K562 (cell line): Measurements from ENCODE around the gene TTC19. TPM values are rescaled to one million over a fixed set of nuclear protein-coding genes. Genes with fewer than 3 reads are reported as not detected.

ENCODE experiments used
- MLX ChIP-seq, 2 experiments: fragments of 450-650 bp in 1 of 2; sonication (generic) in 1 of 2; formaldehyde crosslinking; conservative IDR thresholded peaks; 2 replicates each; pipeline versions ENCODE4 v1.4.0 to v1.8.1; 2020 to 2022; ENCODE audit warnings: mild to moderate bottlenecking in 1 of 2, missing genetic modification reagents in 1 of 2
- NR4A1 ChIP-seq, 2 experiments: fragments of 250-450 bp in 1 of 2; fragments of 450-650 bp in 1 of 2; sonication (Bioruptor Pico) in 1 of 2; IDR thresholded peaks; 2 replicates each; pipeline versions ENCODE4 v1.4.0 to v1.6.1; 2016 to 2020; ENCODE audit warnings: mild to moderate bottlenecking in 2 of 2, missing compliant biosample characterization in 1 of 2, missing genetic modification characterization in 1 of 2, moderate library complexity in 1 of 2
- polyA plus RNA-seq, 8 experiments: library from polyadenylated mRNA; depleted of rRNA in 4 of 8; stranded (reverse) in 5 of 8; unstranded in 3 of 8; fragments of >200 nt; fragmentation: Nextera tagmentation in 2 of 8; fragmentation: Illumina TruSeq in 1 of 8; extraction: Ambion mirVana in 2 of 8; extraction: Trizol in 1 of 8; gene quantifications; 2 replicates each; pipeline versions ENCODE4 v1.2.1 to v1.2.3, GENCODE V29; 2011 to 2014; ENCODE audit warnings: inconsistent platforms in 1 of 8, missing spikeins in 1 of 8
- total RNA-seq, 7 experiments: library from RNA; depleted of rRNA in 6 of 7; stranded (reverse); fragments of >200 nt in 6 of 7; fragmentation: Illumina TruSeq in 2 of 7; extraction: Trizol in 2 of 7; gene quantifications; 2 replicates each; pipeline versions ENCODE4 v1.2.1 to v1.2.3, GENCODE V29; 2011 to 2021; ENCODE audit warnings: low replicate concordance in 1 of 7
- TF ChIP-seq, protein P1 (sequence below): fragments of 250-450 bp; sonication (Bioruptor Pico); IDR thresholded peaks from 2 replicates; pipeline ENCODE4 v1.4.0; 2020; ENCODE audit warnings: mild to moderate bottlenecking
- TF ChIP-seq, protein P2 (sequence below), 2 experiments: fragments of 450-650 bp in 1 of 2; sonication (generic) in 1 of 2; formaldehyde crosslinking in 1 of 2; IDR thresholded peaks in 1 of 2; conservative IDR thresholded peaks in 1 of 2; 2 replicates each; pipeline versions ENCODE4 v1.6.1 to v1.8.1; 2016 to 2023; ENCODE audit warnings: mild to moderate bottlenecking in 2 of 2, moderate library complexity in 2 of 2, inconsistent platforms in 1 of 2, missing genetic modification reagents in 1 of 2
- TF ChIP-seq, protein P3 (sequence below): fragments of 450-650 bp; IDR thresholded peaks from 2 replicates; pipeline ENCODE4 v1.6.1; 2016

Gene TTC19
- total and polyA plus RNA-seq, 9 of the 15 experiments (the other 6 are each of a cell fraction or from before 2014, with no cell fraction given): 8.1 to 60.8 (median 25.3) TPM

DNA sequence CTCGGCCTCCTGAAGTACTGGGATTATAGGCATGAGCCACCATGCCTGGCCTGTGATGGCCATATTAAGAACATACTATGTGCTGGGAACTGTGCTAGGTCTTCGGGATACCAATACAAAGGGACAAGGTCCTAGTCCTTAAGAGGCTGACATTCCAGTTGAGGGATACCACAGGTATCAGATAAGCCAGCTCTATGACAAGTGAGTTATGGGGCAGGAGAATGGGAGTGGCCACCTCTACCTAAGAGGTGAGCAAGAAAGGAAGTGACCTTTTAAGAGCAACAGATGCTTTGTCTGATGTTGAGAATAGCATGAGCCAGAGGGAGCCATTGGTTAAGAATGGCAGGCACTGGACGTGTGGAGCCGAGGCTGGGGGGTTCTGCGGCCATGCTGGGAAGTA is 27.7 kb upstream of the TTC19 start (continued):
- TF ChIP-seq, protein P1, sequence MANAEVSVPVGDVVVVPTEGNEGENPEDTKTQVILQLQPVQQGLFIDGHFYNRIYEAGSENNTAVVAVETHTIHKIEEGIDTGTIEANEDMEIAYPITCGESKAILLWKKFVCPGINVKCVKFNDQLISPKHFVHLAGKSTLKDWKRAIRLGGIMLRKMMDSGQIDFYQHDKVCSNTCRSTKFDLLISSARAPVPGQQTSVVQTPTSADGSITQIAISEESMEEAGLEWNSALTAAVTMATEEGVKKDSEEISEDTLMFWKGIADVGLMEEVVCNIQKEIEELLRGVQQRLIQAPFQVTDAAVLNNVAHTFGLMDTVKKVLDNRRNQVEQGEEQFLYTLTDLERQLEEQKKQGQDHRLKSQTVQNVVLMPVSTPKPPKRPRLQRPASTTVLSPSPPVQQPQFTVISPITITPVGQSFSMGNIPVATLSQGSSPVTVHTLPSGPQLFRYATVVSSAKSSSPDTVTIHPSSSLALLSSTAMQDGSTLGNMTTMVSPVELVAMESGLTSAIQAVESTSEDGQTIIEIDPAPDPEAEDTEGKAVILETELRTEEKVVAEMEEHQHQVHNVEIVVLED (CRISPR knock-in tag): no peak
- TF ChIP-seq MLX (CRISPR knock-in tag; conservative IDR thresholded peaks at IDR 0.05) (no peak), NR4A1 (CRISPR knock-in tag; IDR thresholded peaks at IDR 0.05) (no peak), NR4A1 (tag; IDR thresholded peaks at IDR 0.05) (no peak)
- TF ChIP-seq, protein P2, sequence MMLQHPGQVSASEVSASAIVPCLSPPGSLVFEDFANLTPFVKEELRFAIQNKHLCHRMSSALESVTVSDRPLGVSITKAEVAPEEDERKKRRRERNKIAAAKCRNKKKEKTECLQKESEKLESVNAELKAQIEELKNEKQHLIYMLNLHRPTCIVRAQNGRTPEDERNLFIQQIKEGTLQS (IDR thresholded peaks at IDR 0.05): no peak
- TF ChIP-seq, protein P2 (CRISPR knock-in tag; conservative IDR thresholded peaks at IDR 0.05): no peak
- TF ChIP-seq, protein P3, sequence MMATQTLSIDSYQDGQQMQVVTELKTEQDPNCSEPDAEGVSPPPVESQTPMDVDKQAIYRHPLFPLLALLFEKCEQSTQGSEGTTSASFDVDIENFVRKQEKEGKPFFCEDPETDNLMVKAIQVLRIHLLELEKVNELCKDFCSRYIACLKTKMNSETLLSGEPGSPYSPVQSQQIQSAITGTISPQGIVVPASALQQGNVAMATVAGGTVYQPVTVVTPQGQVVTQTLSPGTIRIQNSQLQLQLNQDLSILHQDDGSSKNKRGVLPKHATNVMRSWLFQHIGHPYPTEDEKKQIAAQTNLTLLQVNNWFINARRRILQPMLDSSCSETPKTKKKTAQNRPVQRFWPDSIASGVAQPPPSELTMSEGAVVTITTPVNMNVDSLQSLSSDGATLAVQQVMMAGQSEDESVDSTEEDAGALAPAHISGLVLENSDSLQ: peak; percentile 33; the same call in 1 of the 2 replicates
